B cell (primary cell): ENCODE measurements around the gene DCUN1D2.

Experiments
- EZH2 ChIP-seq: IDR thresholded peaks from 2 replicates; pipeline ENCODE4 v1.6.1; 2012; ENCODE audit warnings: borderline replicate concordance, low read depth, mild to moderate bottlenecking, moderate library complexity, low read length; ENCODE audit not compliant: insufficient read depth, poor library complexity, severe bottlenecking
- TF ChIP-seq, protein P1 (sequence below): fragments of 200-600 bp; IDR thresholded peaks from one replicate; pipeline ENCODE4 v1.8.0; 2022; ENCODE audit warnings: antibody characterized with exemption, mild to moderate bottlenecking

DNA sequence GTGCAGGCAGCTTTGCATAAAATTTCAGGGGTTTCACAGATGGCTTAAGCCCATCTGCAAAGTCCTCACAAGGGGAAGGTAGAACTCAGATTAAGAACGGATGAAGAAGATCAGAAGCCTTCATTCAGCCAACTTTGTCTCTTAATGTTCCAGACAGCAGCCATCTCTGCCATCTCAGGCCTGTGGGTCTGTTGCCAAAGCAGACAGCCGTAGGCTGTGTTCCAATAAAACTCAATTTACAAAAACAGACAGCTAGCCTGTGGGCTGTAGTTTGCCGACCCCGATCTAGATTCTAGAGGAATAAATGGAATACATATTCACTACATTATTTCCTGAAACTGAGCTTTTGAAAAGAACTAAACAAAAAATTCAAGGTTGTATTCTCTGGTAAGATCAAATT lies 3.8 kb downstream of the DCUN1D2 start:
- TF ChIP-seq, protein P1, sequence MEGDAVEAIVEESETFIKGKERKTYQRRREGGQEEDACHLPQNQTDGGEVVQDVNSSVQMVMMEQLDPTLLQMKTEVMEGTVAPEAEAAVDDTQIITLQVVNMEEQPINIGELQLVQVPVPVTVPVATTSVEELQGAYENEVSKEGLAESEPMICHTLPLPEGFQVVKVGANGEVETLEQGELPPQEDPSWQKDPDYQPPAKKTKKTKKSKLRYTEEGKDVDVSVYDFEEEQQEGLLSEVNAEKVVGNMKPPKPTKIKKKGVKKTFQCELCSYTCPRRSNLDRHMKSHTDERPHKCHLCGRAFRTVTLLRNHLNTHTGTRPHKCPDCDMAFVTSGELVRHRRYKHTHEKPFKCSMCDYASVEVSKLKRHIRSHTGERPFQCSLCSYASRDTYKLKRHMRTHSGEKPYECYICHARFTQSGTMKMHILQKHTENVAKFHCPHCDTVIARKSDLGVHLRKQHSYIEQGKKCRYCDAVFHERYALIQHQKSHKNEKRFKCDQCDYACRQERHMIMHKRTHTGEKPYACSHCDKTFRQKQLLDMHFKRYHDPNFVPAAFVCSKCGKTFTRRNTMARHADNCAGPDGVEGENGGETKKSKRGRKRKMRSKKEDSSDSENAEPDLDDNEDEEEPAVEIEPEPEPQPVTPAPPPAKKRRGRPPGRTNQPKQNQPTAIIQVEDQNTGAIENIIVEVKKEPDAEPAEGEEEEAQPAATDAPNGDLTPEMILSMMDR, result no peak
- TF ChIP-seq EZH2, result no peak
